Activated CD8-positive, alpha-beta T cell treated with anti-CD3 and anti-CD28 coated beads, Interleukin-2, amount 10 ng/mL, durations not matched to agents 7 days and 5 days (primary cell): ENCODE results near the gene MUC5B. TPM values are rescaled to one million over a fixed set of nuclear protein-coding genes. Genes with fewer than 3 reads are reported as not detected.

ENCODE experiments used
- ATAC-seq: fragments of 150-1000 bp; cut with Tn5 transposase; one replicate; pipeline ENCODE4 v1.10.0; 2021; ENCODE audit warnings: moderate library complexity
- CTCF ChIA-PET: fragments of 350-600 bp; sonication (Branson Sonifier 250); formaldehyde crosslinking; loops from one replicate; lab custom pipeline; 2021; ENCODE audit warnings: antibody characterized with exemption; lab: Charles Lee
- POLR2A ChIA-PET: fragments of 350-600 bp; sonication (Branson Sonifier 250); formaldehyde crosslinking; loops from one replicate; lab custom pipeline; 2021; ENCODE audit warnings: antibody characterized with exemption; lab: Charles Lee
- DNase-seq: peaks from one replicate; pipeline ENCODE4 v3.0.0-alpha.2; 2020
- H3K27ac Mint-ChIP-seq: one replicate; pipeline ENCODE4 v1.8.0; 2021; ENCODE audit warnings: mild to moderate bottlenecking, mixed read lengths
- H3K27me3 Mint-ChIP-seq: one replicate; pipeline ENCODE4 v1.8.0; 2021; ENCODE audit warnings: low read depth, mixed read lengths
- H3K36me3 Mint-ChIP-seq: one replicate; pipeline ENCODE4 v1.8.0; 2021; ENCODE audit warnings: low read depth, mixed read lengths
- H3K4me1 Mint-ChIP-seq: one replicate; pipeline ENCODE4 v1.8.0; 2021; ENCODE audit warnings: low read depth, mixed read lengths
- H3K4me3 Mint-ChIP-seq: one replicate; pipeline ENCODE4 v1.8.0; 2021; ENCODE audit warnings: mild to moderate bottlenecking, mixed read lengths
- H3K9me3 Mint-ChIP-seq: one replicate; pipeline ENCODE4 v1.8.0; 2022; ENCODE audit warnings: mixed read lengths; ENCODE audit not compliant: insufficient read depth
- total RNA-seq, 2 experiments: library from RNA; stranded (reverse); gene quantifications; one replicate each; pipeline ENCODE4 v1.2.3, GENCODE V29; 2021

Gene MUC5B
- total RNA-seq, 2 experiments from 2014 or later: not detected

- ATAC-seq (no peak), DNase-seq (no peak)
- ChIA-PET CTCF (no interaction called here), POLR2A (no interaction called here)
- Mint-ChIP-seq H3K9me3 (no peaks in the 10 kb centered on the region), H3K4me1 (no peaks in the 10 kb centered on the region), H3K36me3 (no peaks in the 10 kb centered on the region), H3K27me3 (no peaks in the 10 kb centered on the region), H3K4me3 (no peak overlapping the region), H3K27ac (no peak overlapping the region)
Observed at GRCh38 chr11:1220941-1221721, 1.7 kb upstream of the MUC5B start.

GRCh38 chr11:1221848-1222311 lies 986 bp upstream of the MUC5B start:
- no peak for DNase-seq

GRCh38 chr11:1223346-1224110 lies 662 bp downstream of the MUC5B start:
- ATAC-seq: no peak
- no peaks in the 10 kb centered on the region for H3K4me1 Mint-ChIP-seq
- ChIA-PET POLR2A (no interaction called here), CTCF (no interaction called here)
- H3K27me3 Mint-ChIP-seq: no peaks in the 10 kb centered on the region
- no peaks in the 10 kb centered on the region for H3K36me3 Mint-ChIP-seq
- H3K9me3 Mint-ChIP-seq: no peaks in the 10 kb centered on the region
- no peak for DNase-seq
- H3K4me3 Mint-ChIP-seq: no peak overlapping the region
- H3K27ac Mint-ChIP-seq: no peak overlapping the region

More at GRCh38 chr11:1221848-1222311, 986 bp upstream of the MUC5B start:
- POLR2A ChIA-PET: no interaction called here
- H3K4me1 Mint-ChIP-seq: no peaks in the 10 kb centered on the region
- no peak overlapping the region for H3K27ac Mint-ChIP-seq
- H3K27me3 Mint-ChIP-seq: no peaks in the 10 kb centered on the region
- H3K9me3 Mint-ChIP-seq: no peaks in the 10 kb centered on the region
- CTCF ChIA-PET: no interaction called here
- H3K4me3 Mint-ChIP-seq: no peak overlapping the region
- no peak for ATAC-seq
- no peaks in the 10 kb centered on the region for H3K36me3 Mint-ChIP-seq

- no peak for DNase-seq
- no peak for ATAC-seq
Observed at GRCh38 chr11:1224111-1224490, 1.2 kb downstream of the MUC5B start.

GRCh38 chr11:1224491-1225385 lies 1.9 kb downstream of the MUC5B start:
- Mint-ChIP-seq H3K27me3 (no peaks in the 10 kb centered on the region), H3K4me3 (no peak overlapping the region), H3K4me1 (no peaks in the 10 kb centered on the region), H3K9me3 (no peaks in the 10 kb centered on the region), H3K36me3 (no peaks in the 10 kb centered on the region), H3K27ac (no peak overlapping the region)
- POLR2A ChIA-PET: no interaction called here
- ATAC-seq (no peak), DNase-seq (no peak)
- CTCF ChIA-PET: no interaction called here

More at GRCh38 chr11:1224111-1224490, 1.2 kb downstream of the MUC5B start:
- ChIA-PET POLR2A (no interaction called here), CTCF (no interaction called here)
- H3K27me3 Mint-ChIP-seq: no peaks in the 10 kb centered on the region
- no peak overlapping the region for H3K4me3 Mint-ChIP-seq
- H3K27ac Mint-ChIP-seq: no peak overlapping the region
- H3K9me3 Mint-ChIP-seq: no peaks in the 10 kb centered on the region
- H3K4me1 Mint-ChIP-seq: no peaks in the 10 kb centered on the region
- no peaks in the 10 kb centered on the region for H3K36me3 Mint-ChIP-seq

- Mint-ChIP-seq H3K4me1 (no peaks in the 10 kb centered on the region), H3K36me3 (no peaks in the 10 kb centered on the region), H3K4me3 (no peak overlapping the region), H3K27ac (no peak overlapping the region), H3K27me3 (no peaks in the 10 kb centered on the region), H3K9me3 (no peaks in the 10 kb centered on the region)
- ChIA-PET POLR2A (no interaction called here), CTCF (no interaction called here)
- no peak for ATAC-seq
- no peak for DNase-seq
Observed at GRCh38 chr11:1225386-1226225, 2.7 kb downstream of the MUC5B start.

GRCh38 chr11:1226226-1226985 lies 3.5 kb downstream of the MUC5B start:
- POLR2A ChIA-PET: no interaction called here
- no peak for ATAC-seq
- CTCF ChIA-PET: no interaction called here

GRCh38 chr11:1226986-1227550 lies 4.2 kb downstream of the MUC5B start:
- no peaks in the 10 kb centered on the region for H3K9me3 Mint-ChIP-seq
- no peaks in the 10 kb centered on the region for H3K36me3 Mint-ChIP-seq
- H3K4me3 Mint-ChIP-seq: no peak overlapping the region
- no peaks in the 10 kb centered on the region for H3K27me3 Mint-ChIP-seq
- POLR2A ChIA-PET: no interaction called here
- no peaks in the 10 kb centered on the region for H3K4me1 Mint-ChIP-seq
- ATAC-seq: no peak
- CTCF ChIA-PET: no interaction called here
- H3K27ac Mint-ChIP-seq: no peak overlapping the region
- no peak for DNase-seq

More at GRCh38 chr11:1226226-1226985, 3.5 kb downstream of the MUC5B start:
- Mint-ChIP-seq H3K27me3 (no peaks in the 10 kb centered on the region), H3K9me3 (no peaks in the 10 kb centered on the region), H3K4me3 (no peak overlapping the region), H3K36me3 (no peaks in the 10 kb centered on the region), H3K4me1 (no peaks in the 10 kb centered on the region), H3K27ac (no peak overlapping the region)
- DNase-seq: no peak

GRCh38 chr11:1227551-1228100 lies 4.8 kb downstream of the MUC5B start:
- no peaks in the 10 kb centered on the region for H3K4me1 Mint-ChIP-seq

GRCh38 chr11:1228101-1228821 lies 5.4 kb downstream of the MUC5B start:
- Mint-ChIP-seq H3K27me3 (no peaks in the 10 kb centered on the region), H3K36me3 (no peaks in the 10 kb centered on the region), H3K4me3 (no peak overlapping the region), H3K4me1 (no peaks in the 10 kb centered on the region), H3K9me3 (no peaks in the 10 kb centered on the region), H3K27ac (no peak overlapping the region)
- DNase-seq: no peak
- ATAC-seq: no peak
- CTCF ChIA-PET: no interaction called here
- POLR2A ChIA-PET: no interaction called here

More at GRCh38 chr11:1227551-1228100, 4.8 kb downstream of the MUC5B start:
- no peaks in the 10 kb centered on the region for H3K36me3 Mint-ChIP-seq
- H3K9me3 Mint-ChIP-seq: no peaks in the 10 kb centered on the region
- no peak overlapping the region for H3K27ac Mint-ChIP-seq
- H3K27me3 Mint-ChIP-seq: no peaks in the 10 kb centered on the region
- ChIA-PET CTCF (no interaction called here), POLR2A (no interaction called here)
- DNase-seq (no peak), ATAC-seq (no peak)
- H3K4me3 Mint-ChIP-seq: no peak overlapping the region
